Measurements from ENCODE around the gene GALNT16. TPM values are rescaled to one million over a fixed set of nuclear protein-coding genes. Genes with fewer than 3 reads are reported as not detected.
A peak's percentile ranks its signal among the peaks of the same experiment; 100 is the strongest.

The GALNT16 gene
- total and polyA plus RNA-seq, 3 donors from 2014 or later = 5.6 to 11.1 (median 6.3) TPM

DNA sequence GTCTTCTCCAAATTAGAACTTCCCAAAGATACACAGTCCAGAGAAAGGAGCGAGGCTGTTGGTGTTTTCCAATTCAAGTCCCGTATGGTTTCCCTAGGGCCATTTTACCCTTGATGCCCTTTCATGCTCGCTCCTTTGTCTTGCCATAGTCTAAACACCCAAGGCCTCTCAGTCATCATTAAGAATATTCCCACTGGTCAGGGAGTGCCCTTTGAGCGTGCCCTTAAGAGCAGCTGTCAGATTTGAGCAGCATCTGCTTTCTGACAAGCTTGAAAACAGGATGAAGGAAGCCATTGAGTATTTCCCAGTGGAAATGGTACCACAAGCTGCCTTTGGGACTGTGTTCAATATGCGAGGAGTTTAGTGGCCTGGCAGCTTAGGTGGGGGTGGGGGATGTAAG is 10.4 kb upstream of the GALNT16 start:
- no peak for DNase-seq
- H3K36me3 ChIP-seq (ENCODE audit: low read depth, missing control alignments) = no peaks in the 10 kb centered on the region
- H3K4me3 ChIP-seq = no peak overlapping the region
- intact Hi-C loops (cut with DNase I; ENCODE audit: low total_unique reads) = loop anchor here (10.0 kb wide), 2 partner anchors 115 to 205 kb away; no protein-coding TSS in a partner anchor
- H3K4me1 ChIP-seq = peaks cover 10% of the 10 kb centered on the region
- WGBS, 2 donors = 84 to 89% methylated on average over 5 of the region's 5 CpGs
- TF ChIP-seq POLR2A (IDR thresholded peaks at IDR 0.05) (no peak), CTCF (IDR thresholded peaks at IDR 0.05) (no peak)
- H3K27me3 ChIP-seq = no peaks in the 10 kb centered on the region
- no peak overlapping the region for H3K27ac ChIP-seq
- H3K9me3 ChIP-seq = no peaks in the 10 kb centered on the region

DNA sequence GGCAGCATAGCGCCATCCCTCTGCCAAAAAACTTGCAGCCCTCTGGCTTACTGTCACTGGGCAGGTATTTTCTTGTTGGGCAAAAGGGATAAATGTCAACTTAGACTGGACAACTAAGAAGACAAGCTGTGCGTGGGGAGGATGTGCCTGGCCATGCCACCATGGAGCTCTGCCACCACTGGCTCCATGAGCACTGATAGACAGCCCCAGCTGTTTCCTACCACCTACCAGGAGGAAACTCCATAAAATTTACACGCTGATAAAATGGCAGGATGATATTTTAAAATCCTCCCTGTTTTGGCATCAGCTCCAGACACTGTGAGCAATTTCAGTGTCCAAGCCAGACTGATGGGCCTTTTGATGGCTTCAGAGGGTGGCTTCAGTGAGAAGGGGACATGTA is 7.1 kb upstream of the GALNT16 start:
- no peak for TF ChIP-seq CTCF (IDR thresholded peaks at IDR 0.05)
- no peak for TF ChIP-seq POLR2A (IDR thresholded peaks at IDR 0.05)
- Histone ChIP-seq H3K4me1 (peaks cover 4% of the 10 kb centered on the region), H3K4me3 (no peak overlapping the region), H3K27ac (no peak overlapping the region), H3K36me3 (ENCODE audit: low read depth, missing control alignments) (no peaks in the 10 kb centered on the region), H3K9me3 (no peaks in the 10 kb centered on the region), H3K27me3 (no peaks in the 10 kb centered on the region)
- no peak for DNase-seq
- intact Hi-C loops (cut with DNase I; ENCODE audit: low total_unique reads) = no loop called here
- WGBS, 2 donors = 79 to 91% methylated on average over 2 to 3 of the region's 3 CpGs

DNA sequence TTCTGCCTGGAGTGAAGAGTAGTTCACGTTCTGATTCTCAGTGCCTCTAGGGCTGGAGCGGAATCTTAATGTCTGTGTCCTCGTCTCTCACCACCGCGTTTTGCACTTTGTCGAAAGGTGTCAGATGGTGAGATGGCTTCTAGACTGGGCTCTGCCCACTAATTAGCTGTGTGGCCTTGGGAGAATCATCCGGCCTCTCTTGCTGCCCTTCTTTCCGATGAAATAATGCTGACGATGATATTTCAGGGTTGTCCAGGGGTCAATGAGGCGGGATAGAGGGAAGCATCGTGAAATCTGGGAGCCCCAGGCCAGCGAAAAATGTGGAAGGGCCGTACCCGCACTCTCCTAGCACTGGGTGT is 811 bp upstream of the GALNT16 start:
- H3K27me3 ChIP-seq = no peaks in the 10 kb centered on the region
- WGBS, 2 donors = 22 to 24% methylated on average over 14 of the region's 14 CpGs
- no peak for TF ChIP-seq POLR2A (IDR thresholded peaks at IDR 0.05)
- no peak for TF ChIP-seq CTCF (IDR thresholded peaks at IDR 0.05)
- DNase-seq = no peak
- peak overlapping the region; percentile 55 to 64 for H3K4me3 ChIP-seq
- peaks cover 5% of the 10 kb centered on the region for H3K4me1 ChIP-seq
- no peaks in the 10 kb centered on the region for H3K9me3 ChIP-seq
- intact Hi-C loops (cut with DNase I; ENCODE audit: low total_unique reads) = no loop called here
- H3K36me3 ChIP-seq (ENCODE audit: low read depth, missing control alignments) = no peaks in the 10 kb centered on the region
- no peak overlapping the region for H3K27ac ChIP-seq

DNA sequence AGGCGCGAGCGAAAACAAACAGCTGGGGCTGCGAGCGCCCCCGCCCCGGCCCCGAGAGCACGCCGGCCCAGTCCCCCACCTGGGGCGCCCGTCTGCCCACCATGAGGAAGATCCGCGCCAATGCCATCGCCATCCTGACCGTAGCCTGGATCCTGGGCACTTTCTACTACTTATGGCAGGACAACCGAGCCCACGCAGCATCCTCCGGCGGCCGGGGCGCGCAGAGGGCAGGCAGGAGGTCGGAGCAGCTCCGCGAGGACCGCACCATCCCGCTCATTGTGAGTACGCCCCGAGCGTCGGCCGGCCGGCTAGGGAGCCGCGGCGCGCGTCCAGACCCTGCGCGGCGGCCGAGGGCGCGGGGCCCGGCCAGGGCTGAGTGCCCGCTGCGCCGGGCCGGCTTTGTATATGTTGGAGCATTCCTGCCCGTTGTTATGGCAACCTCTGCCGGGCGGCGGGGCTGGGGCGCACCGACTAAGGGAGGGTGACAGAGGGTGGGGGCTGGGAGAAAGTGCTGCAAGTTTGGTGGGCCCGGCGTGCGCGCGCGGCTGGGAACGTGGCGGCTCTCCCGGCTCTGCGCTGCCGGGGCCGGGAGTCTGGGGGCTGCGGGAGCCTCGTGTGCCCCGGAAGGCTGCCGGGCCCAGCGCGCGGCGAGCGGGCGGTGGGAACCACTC is 367 bp downstream of the GALNT16 start:
- H3K4me3 ChIP-seq = peak overlapping the region; percentile 55 to 64
- DNase-seq = no peak
- peaks cover 5% of the 10 kb centered on the region for H3K4me1 ChIP-seq
- no peak for TF ChIP-seq POLR2A (IDR thresholded peaks at IDR 0.05)
- TF ChIP-seq CTCF (IDR thresholded peaks at IDR 0.05) = no peak
- intact Hi-C loops (cut with DNase I; ENCODE audit: low total_unique reads) = no loop called here
- no peaks in the 10 kb centered on the region for H3K36me3 ChIP-seq (ENCODE audit: low read depth, missing control alignments)
- 1% methylated on average over 18 to 29 of the region's 78 CpGs for WGBS, 2 donors
- H3K9me3 ChIP-seq = no peaks in the 10 kb centered on the region
- H3K27ac ChIP-seq = no peak overlapping the region
- no peaks in the 10 kb centered on the region for H3K27me3 ChIP-seq
